HepG2 (cell line): ENCODE measurements around the gene GRAMD2A. TPM values are rescaled to one million over a fixed set of nuclear protein-coding genes. Genes with fewer than 3 reads are reported as not detected.
A peak's percentile ranks its signal among the peaks of the same experiment; 100 is the strongest.

Experiments used
- BRF2 ChIP-seq: sonication (generic); formaldehyde crosslinking; IDR thresholded peaks from 2 replicates; pipeline ENCODE4 v1.8.1; 2022; ENCODE audit warnings: mild to moderate bottlenecking, missing genetic modification reagents
- CEBPB ChIP-seq: IDR thresholded peaks from 2 replicates; pipeline ENCODE4 v1.6.1; 2011; ENCODE audit warnings: low read depth, low read length, improper control_type of control experiment, borderline replicate concordance
- EHMT2 ChIP-seq: fragments of 200-600 bp; sonication (generic); IDR thresholded peaks from 2 replicates; pipeline ENCODE4 v1.7.0; 2017; ENCODE audit warnings: antibody characterized with exemption, low read depth, low read length, borderline replicate concordance
- FOXO4 ChIP-seq: sonication (generic); formaldehyde crosslinking; conservative IDR thresholded peaks from 2 replicates; pipeline ENCODE4 v1.8.1; 2023; ENCODE audit warnings: missing genetic modification reagents
- GATAD2A ChIP-seq: IDR thresholded peaks from 2 replicates; pipeline ENCODE4 v1.6.1; 2016
- KDM3A ChIP-seq: IDR thresholded peaks from 2 replicates; pipeline ENCODE4 v1.6.1; 2018; ENCODE audit warnings: low read depth, missing compliant biosample characterization
- KDM5B ChIP-seq: sonication (generic); formaldehyde crosslinking; IDR thresholded peaks from 2 replicates; pipeline ENCODE4 v1.4.0; 2020; ENCODE audit warnings: missing genetic modification reagents, mild to moderate bottlenecking, borderline replicate concordance
- MNT ChIP-seq: fragments of 450-650 bp; IDR thresholded peaks from 2 replicates; pipeline ENCODE4 v1.6.1; 2016
- PAWR ChIP-seq: sonication (generic); formaldehyde crosslinking; IDR thresholded peaks from 2 replicates; pipeline ENCODE4 v1.4.0; 2020; ENCODE audit warnings: missing genetic modification reagents, mild to moderate bottlenecking, borderline replicate concordance
- PRMT3 ChIP-seq: sonication (generic); formaldehyde crosslinking; IDR thresholded peaks from 2 replicates; pipeline ENCODE4 v1.8.1; 2022; ENCODE audit warnings: low read depth, mild to moderate bottlenecking, moderate library complexity, missing genetic modification reagents, borderline replicate concordance
- SAFB2 ChIP-seq: sonication (generic); formaldehyde crosslinking; IDR thresholded peaks from 2 replicates; pipeline ENCODE4 v1.5.1; 2020; ENCODE audit warnings: missing genetic modification reagents, low read depth, mild to moderate bottlenecking, borderline replicate concordance
- SAP130 ChIP-seq: IDR thresholded peaks from 2 replicates; pipeline ENCODE4 v1.6.1; 2016; ENCODE audit warnings: low read depth
- SOX13 ChIP-seq, 3 experiments: fragments of 450-650 bp in 1 of 3; sonication (generic) in 1 of 3; formaldehyde crosslinking in 1 of 3; IDR thresholded peaks in 2 of 3; conservative IDR thresholded peaks in 1 of 3; 2 replicates each; pipeline versions ENCODE4 v1.5.0 to v1.6.1; 2016 to 2020; ENCODE audit warnings: antibody characterized with exemption in 1 of 3, mild to moderate bottlenecking in 1 of 3, missing compliant biosample characterization in 1 of 3, missing genetic modification reagents in 1 of 3, moderate library complexity in 1 of 3
- TBX2 ChIP-seq: sonication (generic); formaldehyde crosslinking; IDR thresholded peaks from 2 replicates; pipeline ENCODE4 v1.5.0; 2020; ENCODE audit warnings: missing genetic modification reagents, mild to moderate bottlenecking, borderline replicate concordance
- TFE3 ChIP-seq: IDR thresholded peaks from 2 replicates; pipeline ENCODE4 v1.6.1; 2016
- TSC22D2 ChIP-seq: sonication (generic); formaldehyde crosslinking; IDR thresholded peaks from 2 replicates; pipeline ENCODE4 v1.5.1; 2020; ENCODE audit warnings: missing genetic modification reagents, mild to moderate bottlenecking, borderline replicate concordance
- ZNF543 ChIP-seq: sonication (generic); formaldehyde crosslinking; IDR thresholded peaks from 2 replicates; pipeline ENCODE4 v1.4.0; 2020; ENCODE audit warnings: mild to moderate bottlenecking, missing genetic modification reagents
- ZNF567 ChIP-seq: sonication (generic); formaldehyde crosslinking; IDR thresholded peaks from 2 replicates; pipeline ENCODE4 v1.8.1; 2023; ENCODE audit warnings: mild to moderate bottlenecking, missing genetic modification reagents, borderline replicate concordance
- ZNF878 ChIP-seq: sonication (generic); formaldehyde crosslinking; IDR thresholded peaks from 2 replicates; pipeline ENCODE4 v1.8.1; 2023; ENCODE audit warnings: mild to moderate bottlenecking, missing genetic modification reagents, moderate library complexity
- ZNF879 ChIP-seq: sonication (generic); formaldehyde crosslinking; IDR thresholded peaks from 2 replicates; pipeline ENCODE4 v1.8.1; 2023; ENCODE audit warnings: missing genetic modification reagents
- polyA plus RNA-seq, 8 experiments: library from polyadenylated mRNA; depleted of rRNA in 3 of 8; stranded (reverse) in 7 of 8; unstranded in 1 of 8; fragments of >200 nt; fragmentation: Illumina TruSeq in 4 of 8; extraction: Trizol in 4 of 8; gene quantifications; 2 replicates each; pipeline versions ENCODE4 v1.2.1 to v1.2.3, GENCODE V29; 2011 to 2016; ENCODE audit warnings: low read depth in 4 of 8, missing spikeins in 1 of 8, mixed read lengths in 1 of 8; ENCODE audit not compliant: insufficient read depth in 1 of 8
- total RNA-seq, 5 experiments: library from RNA; depleted of rRNA; stranded (reverse); fragments of >200 nt; fragmentation: Illumina TruSeq; extraction: Trizol; gene quantifications; 2 replicates each; pipeline ENCODE4 v1.2.3, GENCODE V29; 2016; ENCODE audit warnings: low read depth in 1 of 5
- TF ChIP-seq, protein P1 (sequence below), 2 experiments: sonication (generic) in 1 of 2; formaldehyde crosslinking in 1 of 2; IDR thresholded peaks; 2 replicates each; pipeline versions ENCODE4 v1.4.0 to v1.6.1; 2018 to 2020; ENCODE audit warnings: missing genetic modification reagents in 2 of 2, borderline replicate concordance in 1 of 2, low read depth in 1 of 2, mild to moderate bottlenecking in 1 of 2, missing biosample characterization in 1 of 2
- TF ChIP-seq, protein P2 (sequence below): IDR thresholded peaks from 2 replicates; pipeline ENCODE4 v1.6.1; 2012; ENCODE audit warnings: inconsistent platforms

GRAMD2A gene
- total and polyA plus RNA-seq, 2 of the 13 experiments (the other 11 are each of a cell fraction or from before 2014, with no cell fraction given): 0.04 TPM; not detected in 1

- TF ChIP-seq, protein P1, sequence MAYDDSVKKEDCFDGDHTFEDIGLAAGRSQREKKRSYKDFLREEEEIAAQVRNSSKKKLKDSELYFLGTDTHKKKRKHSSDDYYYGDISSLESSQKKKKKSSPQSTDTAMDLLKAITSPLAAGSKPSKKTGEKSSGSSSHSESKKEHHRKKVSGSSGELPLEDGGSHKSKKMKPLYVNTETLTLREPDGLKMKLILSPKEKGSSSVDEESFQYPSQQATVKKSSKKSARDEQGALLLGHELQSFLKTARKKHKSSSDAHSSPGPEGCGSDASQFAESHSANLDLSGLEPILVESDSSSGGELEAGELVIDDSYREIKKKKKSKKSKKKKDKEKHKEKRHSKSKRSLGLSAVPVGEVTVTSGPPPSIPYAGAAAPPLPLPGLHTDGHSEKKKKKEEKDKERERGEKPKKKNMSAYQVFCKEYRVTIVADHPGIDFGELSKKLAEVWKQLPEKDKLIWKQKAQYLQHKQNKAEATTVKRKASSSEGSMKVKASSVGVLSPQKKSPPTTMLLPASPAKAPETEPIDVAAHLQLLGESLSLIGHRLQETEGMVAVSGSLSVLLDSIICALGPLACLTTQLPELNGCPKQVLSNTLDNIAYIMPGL (CRISPR knock-in tag; IDR thresholded peaks at IDR 0.05; ENCODE audit: borderline replicate concordance in 1 of 2, low read depth in 1 of 2): peak; percentile 39 to 43; a peak in 1 of 4 replicates
- TF ChIP-seq FOXO4 (CRISPR knock-in tag) (no peak), PRMT3 (no peak), TSC22D2 (CRISPR knock-in tag) (no peak), GATAD2A (CRISPR knock-in tag) (0 out of 2 replicates have a peak, but pooled peaks have one; percentile 23), SAFB2 (CRISPR knock-in tag) (no peak), MNT (no peak), ZNF878 (CRISPR knock-in tag) (no peak), CEBPB (no peak), ZNF879 (CRISPR knock-in tag) (no peak), BRF2 (CRISPR knock-in tag) (no peak), TFE3 (no peak), EHMT2 (no peak), KDM5B (no peak), ZNF543 (CRISPR knock-in tag) (no peak), PAWR (CRISPR knock-in tag) (no peak), TBX2 (no peak), SOX13 (IDR thresholded peaks at IDR 0.05) (no peak), SOX13 (CRISPR knock-in tag; conservative IDR thresholded peaks at IDR 0.05 in 1 of 2, IDR thresholded peaks at IDR 0.05 in 1 of 2) (no peak), KDM3A (CRISPR knock-in tag) (no peak; the same call in 1 of the 2 replicates), ZNF567 (CRISPR knock-in tag) (no peak), SAP130 (CRISPR knock-in tag) (peak; percentile 44)
- TF ChIP-seq, protein P2, sequence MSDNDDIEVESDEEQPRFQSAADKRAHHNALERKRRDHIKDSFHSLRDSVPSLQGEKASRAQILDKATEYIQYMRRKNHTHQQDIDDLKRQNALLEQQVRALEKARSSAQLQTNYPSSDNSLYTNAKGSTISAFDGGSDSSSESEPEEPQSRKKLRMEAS: no peak
Measured at GRCh38 chr15:72199721-72200212, 2.2 kb upstream of the GRAMD2A start (continued).
